Measurements from ENCODE around the gene WSCD2.

The WSCD2 gene

GRCh38 chr12:108131035-108131434 is 1.9 kb downstream of the WSCD2 start:
- DNase-seq = no peak

- no peak for DNase-seq
Observed at GRCh38 chr12:108131657-108132126, 2.6 kb downstream of the WSCD2 start.

- no peak for DNase-seq
Observed at GRCh38 chr12:108133482-108133881, 4.4 kb downstream of the WSCD2 start.

GRCh38 chr12:108134744-108135143 is 5.7 kb downstream of the WSCD2 start:
- no peak for DNase-seq

- DNase-seq = no peak
Observed at GRCh38 chr12:108135627-108136026, 6.5 kb downstream of the WSCD2 start.

GRCh38 chr12:108136697-108137096 is 7.6 kb downstream of the WSCD2 start:
- DNase-seq = no peak

GRCh38 chr12:108139454-108139853 is 10.4 kb downstream of the WSCD2 start:
- DNase-seq = no peak

- no peak for DNase-seq
Observed at GRCh38 chr12:108140501-108140900, 11.4 kb downstream of the WSCD2 start.

- no peak for DNase-seq
Observed at GRCh38 chr12:108141600-108142130, 12.6 kb downstream of the WSCD2 start.

GRCh38 chr12:108143144-108143543 is 14.1 kb downstream of the WSCD2 start:
- no peak for DNase-seq

- DNase-seq = no peak
Observed at GRCh38 chr12:108144080-108144479, 15.0 kb downstream of the WSCD2 start.

GRCh38 chr12:108145011-108145410 is 15.9 kb downstream of the WSCD2 start:
- no peak for DNase-seq

- no peak for DNase-seq
Observed at GRCh38 chr12:108146035-108146893, 17.2 kb downstream of the WSCD2 start.

GRCh38 chr12:108147279-108147678 is 18.2 kb downstream of the WSCD2 start:
- DNase-seq = no peak

GRCh38 chr12:108148521-108149074 is 19.5 kb downstream of the WSCD2 start:
- no peak for DNase-seq

GRCh38 chr12:108150436-108150835 is 21.3 kb downstream of the WSCD2 start:
- no peak for DNase-seq

- DNase-seq = no peak
Observed at GRCh38 chr12:108151533-108152169, 22.6 kb downstream of the WSCD2 start.

GRCh38 chr12:108152170-108152538 is 23.1 kb downstream of the WSCD2 start:
- DNase-seq = no peak

- DNase-seq = no peak
Observed at GRCh38 chr12:108156717-108157116, 27.6 kb downstream of the WSCD2 start.

GRCh38 chr12:108157870-108158459 is 28.9 kb downstream of the WSCD2 start:
- no peak for DNase-seq

- DNase-seq = no peak
Observed at GRCh38 chr12:108162207-108162606, 33.1 kb downstream of the WSCD2 start.

GRCh38 chr12:108166505-108166904 is 37.4 kb downstream of the WSCD2 start:
- DNase-seq = no peak

GRCh38 chr12:108167974-108168373 is 38.9 kb downstream of the WSCD2 start:
- DNase-seq = no peak

Data from right forelimb (tissue), 1 donor.